Stimulated activated CD4-positive, alpha-beta T cell treated with anti-CD3 and anti-CD28 coated beads, Interleukin-1b, Interleukin-23, amount 100 ng/mL, for 48 hours (primary cell): ENCODE measurements around the gene LAPTM5.

Experiments used
- DNase-seq: peaks from one replicate; pipeline ENCODE4 v3.0.0-alpha.2; 2020

LAPTM5 gene

GRCh38 chr1:30741239-30741894 is 16.2 kb downstream of the LAPTM5 start:
- no peak for DNase-seq

- no peak for DNase-seq
Observed at GRCh38 chr1:30740251-30741238, 17.0 kb downstream of the LAPTM5 start.

- DNase-seq, result no peak
Observed at GRCh38 chr1:30739601-30740000, 18.0 kb downstream of the LAPTM5 start.

- no peak for DNase-seq
Observed at GRCh38 chr1:30738715-30739559, 18.6 kb downstream of the LAPTM5 start.

- DNase-seq, result no peak
Observed at GRCh38 chr1:30738040-30738714, 19.4 kb downstream of the LAPTM5 start.

- DNase-seq, result no peak
Observed at GRCh38 chr1:30737357-30738039, 20.1 kb downstream of the LAPTM5 start.

- no peak for DNase-seq
Observed at GRCh38 chr1:30735668-30736498, 21.7 kb downstream of the LAPTM5 start.

GRCh38 chr1:30735124-30735523 is 22.4 kb downstream of the LAPTM5 start:
- DNase-seq, result no peak

- no peak for DNase-seq
Observed at GRCh38 chr1:30734580-30734979, 23.0 kb downstream of the LAPTM5 start.

- no peak for DNase-seq
Observed at GRCh38 chr1:30734106-30734505, 23.5 kb downstream of the LAPTM5 start.

GRCh38 chr1:30733493-30733892 is 24.1 kb downstream of the LAPTM5 start:
- no peak for DNase-seq

- DNase-seq, result no peak
Observed at GRCh38 chr1:30732277-30732996, 25.1 kb downstream of the LAPTM5 start.

GRCh38 chr1:30731806-30732276 is 25.7 kb downstream of the LAPTM5 start:
- no peak for DNase-seq

GRCh38 chr1:30731109-30731805 is 26.3 kb downstream of the LAPTM5 start:
- DNase-seq, result no peak

- DNase-seq, result no peak
Observed at GRCh38 chr1:30730346-30731108, 27.0 kb downstream of the LAPTM5 start.

GRCh38 chr1:30729901-30730300 is 27.7 kb downstream of the LAPTM5 start:
- no peak for DNase-seq

GRCh38 chr1:30728832-30729638 is 28.5 kb downstream of the LAPTM5 start:
- no peak for DNase-seq

GRCh38 chr1:30728340-30728739 is 29.2 kb downstream of the LAPTM5 start:
- no peak for DNase-seq
